ENCODE data around the gene NEK1.

Gene NEK1

DNA sequence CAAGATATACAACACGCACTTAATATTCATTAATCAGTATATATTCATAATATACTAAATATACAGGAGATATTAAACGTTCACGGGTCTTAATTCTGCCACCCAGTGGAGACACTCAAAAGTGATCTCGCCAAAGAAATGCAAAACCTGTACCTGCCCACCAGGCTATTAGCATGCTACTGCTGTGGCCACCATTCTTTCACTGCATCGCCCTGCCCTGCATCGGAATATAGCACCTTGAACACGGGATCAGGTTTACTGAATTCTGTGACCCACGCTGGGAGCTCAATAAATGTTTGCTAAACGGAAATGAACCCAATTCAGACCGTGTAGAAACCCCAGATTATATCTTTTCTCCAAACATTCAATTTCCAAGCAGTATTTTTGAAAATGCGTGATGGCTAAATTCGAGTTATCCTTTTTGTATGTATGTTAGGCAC, 7.2 kb upstream of the NEK1 start:
- H3K27me3 ChIP-seq (replicated peaks) = no peaks in the 10 kb centered on the region
- H3K36me3 ChIP-seq (replicated peaks) = no peaks in the 10 kb centered on the region
- DNase-seq = peak; percentile 72
- peak overlapping the region; percentile 95 for H3K27ac ChIP-seq
- in situ Hi-C loops (cut with HindIII; ENCODE audit: low pct_ligation_motif_present, low sequenced_read_pairs) = no loop called here
- TF ChIP-seq, protein P1, sequence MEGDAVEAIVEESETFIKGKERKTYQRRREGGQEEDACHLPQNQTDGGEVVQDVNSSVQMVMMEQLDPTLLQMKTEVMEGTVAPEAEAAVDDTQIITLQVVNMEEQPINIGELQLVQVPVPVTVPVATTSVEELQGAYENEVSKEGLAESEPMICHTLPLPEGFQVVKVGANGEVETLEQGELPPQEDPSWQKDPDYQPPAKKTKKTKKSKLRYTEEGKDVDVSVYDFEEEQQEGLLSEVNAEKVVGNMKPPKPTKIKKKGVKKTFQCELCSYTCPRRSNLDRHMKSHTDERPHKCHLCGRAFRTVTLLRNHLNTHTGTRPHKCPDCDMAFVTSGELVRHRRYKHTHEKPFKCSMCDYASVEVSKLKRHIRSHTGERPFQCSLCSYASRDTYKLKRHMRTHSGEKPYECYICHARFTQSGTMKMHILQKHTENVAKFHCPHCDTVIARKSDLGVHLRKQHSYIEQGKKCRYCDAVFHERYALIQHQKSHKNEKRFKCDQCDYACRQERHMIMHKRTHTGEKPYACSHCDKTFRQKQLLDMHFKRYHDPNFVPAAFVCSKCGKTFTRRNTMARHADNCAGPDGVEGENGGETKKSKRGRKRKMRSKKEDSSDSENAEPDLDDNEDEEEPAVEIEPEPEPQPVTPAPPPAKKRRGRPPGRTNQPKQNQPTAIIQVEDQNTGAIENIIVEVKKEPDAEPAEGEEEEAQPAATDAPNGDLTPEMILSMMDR (IDR thresholded peaks at IDR 0.05; ENCODE audit: low read depth, low read length, missing control alignments) = peak; percentile 77
- peak overlapping the region; percentile 88 for H3K4me3 ChIP-seq (ENCODE audit: low read depth, low read length)

DNA sequence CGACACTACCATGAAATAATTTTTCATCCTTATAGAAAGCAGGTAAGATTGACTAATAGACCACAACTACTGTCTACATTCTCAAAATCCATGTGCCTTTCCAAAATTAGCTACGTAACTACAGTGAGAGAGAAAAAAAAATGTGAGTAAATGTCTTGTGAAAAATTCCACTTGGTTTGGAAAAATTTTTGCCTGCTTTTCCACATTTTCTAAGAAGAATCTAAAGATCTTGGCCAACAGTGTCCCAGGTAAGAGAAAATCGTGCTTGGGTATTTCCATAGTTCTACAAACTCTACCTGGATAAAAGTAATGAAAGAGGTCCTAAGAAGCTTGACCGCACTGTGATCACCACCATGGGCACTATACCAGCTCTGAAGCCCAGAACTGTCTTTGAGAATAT, 6.6 kb upstream of the NEK1 start:
- Histone ChIP-seq H3K27me3 (replicated peaks) (no peaks in the 10 kb centered on the region), H3K36me3 (replicated peaks) (no peaks in the 10 kb centered on the region), H3K4me3 (ENCODE audit: low read depth, low read length) (no peak overlapping the region), H3K27ac (peak overlapping the region; percentile 95)
- no peak for DNase-seq
- TF ChIP-seq, protein P1 (IDR thresholded peaks at IDR 0.05; ENCODE audit: low read depth, low read length, missing control alignments) = no peak
- in situ Hi-C loops (cut with HindIII; ENCODE audit: low pct_ligation_motif_present, low sequenced_read_pairs) = no loop called here

DNA sequence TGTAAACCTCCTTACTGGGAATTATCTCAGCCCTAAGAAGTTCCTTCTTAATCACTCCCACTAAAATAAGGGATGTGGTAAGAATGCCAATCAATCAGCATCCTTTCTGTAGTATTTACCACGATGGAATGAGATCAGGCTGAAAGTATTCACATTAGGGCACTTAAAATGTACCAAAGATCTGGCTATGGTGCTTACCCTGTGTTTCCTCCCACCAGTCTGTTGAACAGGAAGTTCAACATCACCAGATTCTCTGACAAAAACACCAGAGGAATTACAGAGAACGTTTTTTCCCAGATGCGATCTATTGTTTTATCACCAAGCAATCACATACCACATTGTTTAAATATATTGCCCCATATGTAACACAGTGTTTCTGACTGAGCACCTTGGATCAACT, 5.9 kb upstream of the NEK1 start:
- no peak for DNase-seq
- TF ChIP-seq, protein P1 (IDR thresholded peaks at IDR 0.05; ENCODE audit: low read depth, low read length, missing control alignments) = no peak
- no peak overlapping the region for H3K4me3 ChIP-seq (ENCODE audit: low read depth, low read length)
- H3K36me3 ChIP-seq (replicated peaks) = no peaks in the 10 kb centered on the region
- no peak overlapping the region for H3K27ac ChIP-seq
- in situ Hi-C loops (cut with HindIII; ENCODE audit: low pct_ligation_motif_present, low sequenced_read_pairs) = no loop called here
- H3K27me3 ChIP-seq (replicated peaks) = no peaks in the 10 kb centered on the region

DNA sequence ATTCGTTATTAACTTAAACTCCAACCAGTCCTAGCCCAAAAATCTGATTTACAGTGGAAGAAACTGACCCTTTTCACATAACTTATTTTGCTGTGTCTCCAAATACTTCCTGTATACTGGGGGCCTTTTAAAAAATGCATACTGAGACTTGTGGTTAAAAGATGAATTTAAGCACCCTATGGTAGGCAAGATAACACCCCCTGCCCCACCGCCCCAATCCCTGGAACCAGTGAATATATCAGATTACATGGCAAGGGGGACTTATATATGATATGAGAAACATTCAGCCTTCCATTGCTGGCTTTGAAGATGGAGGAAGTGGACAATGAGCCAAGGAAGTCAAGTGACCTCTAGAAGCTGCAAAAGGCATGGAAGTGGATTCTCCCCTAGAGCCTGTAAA, 4.9 kb upstream of the NEK1 start:
- Histone ChIP-seq H3K36me3 (replicated peaks) (no peaks in the 10 kb centered on the region), H3K27me3 (replicated peaks) (no peaks in the 10 kb centered on the region), H3K4me3 (ENCODE audit: low read depth, low read length) (no peak overlapping the region), H3K27ac (no peak overlapping the region)
- TF ChIP-seq, protein P1 (IDR thresholded peaks at IDR 0.05; ENCODE audit: low read depth, low read length, missing control alignments) = no peak
- DNase-seq = no peak
- in situ Hi-C loops (cut with HindIII; ENCODE audit: low pct_ligation_motif_present, low sequenced_read_pairs) = no loop called here

DNA sequence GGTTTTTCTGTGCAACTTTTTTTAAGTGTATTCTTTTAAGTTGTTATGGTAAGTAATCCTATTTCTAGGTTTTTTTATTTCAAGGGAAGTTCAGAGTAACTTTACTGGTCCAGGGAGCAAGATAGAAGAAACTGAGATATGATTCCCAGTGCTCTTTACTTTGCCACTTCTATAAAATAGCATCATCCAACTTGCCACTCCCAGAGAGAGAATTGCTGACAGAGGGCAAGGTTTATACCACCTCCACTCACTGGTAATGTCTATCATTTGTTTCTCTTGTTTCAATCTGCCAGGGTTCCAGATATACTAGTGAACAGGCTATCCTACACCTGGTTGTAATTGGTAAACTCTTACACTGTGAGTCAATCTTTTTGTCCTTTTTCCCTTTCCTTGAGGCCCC, 4.5 kb upstream of the NEK1 start:
- TF ChIP-seq, protein P1 (IDR thresholded peaks at IDR 0.05; ENCODE audit: low read depth, low read length, missing control alignments) = no peak
- Histone ChIP-seq H3K36me3 (replicated peaks) (no peaks in the 10 kb centered on the region), H3K27ac (no peak overlapping the region), H3K4me3 (ENCODE audit: low read depth, low read length) (no peak overlapping the region), H3K27me3 (replicated peaks) (no peaks in the 10 kb centered on the region)
- DNase-seq = no peak
- in situ Hi-C loops (cut with HindIII; ENCODE audit: low pct_ligation_motif_present, low sequenced_read_pairs) = no loop called here

DNA sequence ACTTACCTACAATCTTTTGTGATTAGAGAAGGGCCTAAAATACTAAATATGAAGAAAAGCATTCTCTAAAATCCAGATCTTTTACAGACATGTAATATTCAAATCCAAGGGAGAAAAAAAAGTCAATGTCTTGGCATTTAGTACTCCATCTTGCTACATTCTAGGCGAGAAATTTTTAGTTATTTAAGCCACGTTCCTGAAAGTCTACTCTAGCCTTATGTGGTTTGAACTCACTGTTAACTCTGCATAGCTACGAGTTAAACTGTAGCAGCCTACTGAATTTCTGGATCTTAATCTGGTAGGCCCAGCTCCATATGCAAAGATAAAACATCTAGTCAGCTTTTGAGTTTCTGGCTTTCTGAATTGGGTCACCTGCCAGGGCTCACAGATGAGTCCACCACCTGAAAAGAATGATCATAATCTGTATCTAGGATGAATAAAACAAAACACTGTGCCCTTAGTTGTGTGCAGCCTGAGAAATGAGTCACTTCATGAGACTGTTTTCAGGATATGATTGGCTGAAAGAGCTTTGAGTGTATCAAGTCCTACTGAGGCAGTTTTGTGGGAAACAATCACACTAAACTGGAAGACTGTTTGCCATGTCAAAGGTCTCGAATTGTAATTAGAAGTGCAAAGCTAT, 3.2 kb upstream of the NEK1 start:
- TF ChIP-seq, protein P1 (IDR thresholded peaks at IDR 0.05; ENCODE audit: low read depth, low read length, missing control alignments) = no peak
- H3K36me3 ChIP-seq (replicated peaks) = no peaks in the 10 kb centered on the region
- peak; percentile 50 for DNase-seq
- in situ Hi-C loops (cut with HindIII; ENCODE audit: low pct_ligation_motif_present, low sequenced_read_pairs) = no loop called here
- no peaks in the 10 kb centered on the region for H3K27me3 ChIP-seq (replicated peaks)
- H3K27ac ChIP-seq = peak overlapping the region; percentile 8
- no peak overlapping the region for H3K4me3 ChIP-seq (ENCODE audit: low read depth, low read length)

Measured in brain microvascular endothelial cell (primary cell).